ENCODE results near the gene SLC4A1.

SLC4A1 gene

GRCh38 chr17:44273607-44274006 is 5.7 kb upstream of the SLC4A1 start:
- TF ChIP-seq YY1 (IDR thresholded peaks at IDR 0.05; ENCODE audit: low read depth) (no peak), ZBTB7A (IDR thresholded peaks at IDR 0.05; ENCODE audit: low read depth) (no peak), TAF1 (IDR thresholded peaks at IDR 0.05; ENCODE audit: low read depth) (no peak), EP300 (IDR thresholded peaks at IDR 0.05; ENCODE audit: borderline replicate concordance) (no peak), REST (IDR thresholded peaks at IDR 0.05; ENCODE audit: low read depth) (no peak), RAD21 (IDR thresholded peaks at IDR 0.05; ENCODE audit: low read depth) (no peak), USF1 (IDR thresholded peaks at IDR 0.05) (no peak), TCF12 (IDR thresholded peaks at IDR 0.05; ENCODE audit: low read depth) (no peak), EGR1 (IDR thresholded peaks at IDR 0.05) (no peak), CREB1 (IDR thresholded peaks at IDR 0.05; ENCODE audit: low read depth) (no peak), NFIC (IDR thresholded peaks at IDR 0.05) (no peak)

GRCh38 chr17:44272954-44273353 is 5.0 kb upstream of the SLC4A1 start:
- TF ChIP-seq EGR1 (IDR thresholded peaks at IDR 0.05): no peak
- TF ChIP-seq FOXM1 (IDR thresholded peaks at IDR 0.05; ENCODE audit: borderline replicate concordance, low read depth): no peak
- TF ChIP-seq REST (IDR thresholded peaks at IDR 0.05; ENCODE audit: low read depth): no peak
- TF ChIP-seq EP300 (IDR thresholded peaks at IDR 0.05; ENCODE audit: borderline replicate concordance): no peak
- TF ChIP-seq NFIC (IDR thresholded peaks at IDR 0.05): no peak
- no peak for TF ChIP-seq MAX (IDR thresholded peaks at IDR 0.05)

- TF ChIP-seq EGR1 (IDR thresholded peaks at IDR 0.05): no peak
- TF ChIP-seq CREB1 (IDR thresholded peaks at IDR 0.05; ENCODE audit: low read depth): no peak
- TF ChIP-seq CEBPB (IDR thresholded peaks at IDR 0.05): no peak
- no peak for TF ChIP-seq ZBTB7A (IDR thresholded peaks at IDR 0.05; ENCODE audit: low read depth)
- no peak for TF ChIP-seq NFIC (IDR thresholded peaks at IDR 0.05)
- TF ChIP-seq TEAD4 (IDR thresholded peaks at IDR 0.05): no peak
- TF ChIP-seq MAX (IDR thresholded peaks at IDR 0.05): no peak
- TF ChIP-seq USF1 (IDR thresholded peaks at IDR 0.05): no peak
- no peak for TF ChIP-seq EP300 (IDR thresholded peaks at IDR 0.05; ENCODE audit: borderline replicate concordance)
- no peak for TF ChIP-seq FOXM1 (IDR thresholded peaks at IDR 0.05; ENCODE audit: borderline replicate concordance, low read depth)
- TF ChIP-seq RAD21 (IDR thresholded peaks at IDR 0.05; ENCODE audit: low read depth): no peak
- no peak for TF ChIP-seq YY1 (IDR thresholded peaks at IDR 0.05; ENCODE audit: low read depth)
- TF ChIP-seq TCF12 (IDR thresholded peaks at IDR 0.05; ENCODE audit: low read depth): no peak
- no peak for TF ChIP-seq TAF1 (IDR thresholded peaks at IDR 0.05; ENCODE audit: low read depth)
- TF ChIP-seq REST (IDR thresholded peaks at IDR 0.05; ENCODE audit: low read depth): no peak
These were observed 4.5 kb upstream of the SLC4A1 start for GRCh38 chr17:44272321-44272951.

GRCh38 chr17:44269535-44270240 is 1.8 kb upstream of the SLC4A1 start:
- TF ChIP-seq YY1 (IDR thresholded peaks at IDR 0.05; ENCODE audit: low read depth) (no peak), FOXM1 (IDR thresholded peaks at IDR 0.05; ENCODE audit: borderline replicate concordance, low read depth) (no peak), EGR1 (IDR thresholded peaks at IDR 0.05) (no peak), MAX (IDR thresholded peaks at IDR 0.05) (no peak)
